PC-3 (cell line): ENCODE results near the gene SLC2A13.

Experiments
- CTCF ChIP-seq: fragments of 300-600 bp; sonication (generic); conservative IDR thresholded peaks from 2 replicates; pipeline ENCODE4 v1.5.1; 2017; ENCODE audit warnings: antibody characterized with exemption, low read depth, mild to moderate bottlenecking, low read length
- EZH2 ChIP-seq: fragments of 300-600 bp; sonication (generic); IDR thresholded peaks from one replicate; pipeline ENCODE4 v1.6.1; 2017; ENCODE audit warnings: antibody characterized with exemption, mild to moderate bottlenecking, low read length; ENCODE audit not compliant: unreplicated experiment
- EZH2phosphoT487 ChIP-seq: fragments of 300-600 bp; sonication (generic); IDR thresholded peaks from 2 replicates; pipeline ENCODE4 v1.6.1; 2018; ENCODE audit warnings: mild to moderate bottlenecking, antibody characterized with exemption, low read length, borderline replicate concordance

GRCh38 chr12:40105515-40106201, at the start of gene SLC2A13:
- TF ChIP-seq CTCF, result no peak
- TF ChIP-seq EZH2, result no peak
- TF ChIP-seq EZH2phosphoT487, result no peak
